KMS-11 (cell line): ENCODE results near the gene FES.

Experiments
- H2AFZ ChIP-seq: fragments of 200-600 bp; sonication (generic); 2 replicates; pipeline ENCODE4 v1.6.1; 2016; ENCODE audit warnings: antibody characterized with exemption, mixed run types, low read depth
- H3K27ac ChIP-seq: fragments of 200-600 bp; sonication (generic); 2 replicates; pipeline ENCODE4 v1.6.1; 2016; ENCODE audit warnings: mild to moderate bottlenecking, mixed run types
- H3K27me3 ChIP-seq: fragments of 200-600 bp; sonication (generic); 2 replicates; pipeline ENCODE4 v1.6.1; 2017; ENCODE audit warnings: mild to moderate bottlenecking, low read depth, mixed run types, moderate library complexity; ENCODE audit not compliant: insufficient read depth
- H3K36me3 ChIP-seq: fragments of 200-600 bp; sonication (generic); 2 replicates; pipeline ENCODE4 v1.6.1; 2017; ENCODE audit warnings: mild to moderate bottlenecking, mixed run types; ENCODE audit not compliant: insufficient read depth
- H3K4me1 ChIP-seq: fragments of 200-600 bp; sonication (generic); 2 replicates; pipeline ENCODE4 v1.6.1; 2016; ENCODE audit warnings: mild to moderate bottlenecking, low read depth, mixed run types; ENCODE audit not compliant: poor library complexity, severe bottlenecking
- H3K4me2 ChIP-seq: fragments of 200-600 bp; sonication (generic); 2 replicates; pipeline ENCODE4 v1.7.0; 2016; ENCODE audit warnings: mild to moderate bottlenecking, mixed run types
- H3K4me3 ChIP-seq: fragments of 200-600 bp; sonication (generic); IDR thresholded peaks from 2 replicates; pipeline ENCODE4 v1.6.1; 2017; ENCODE audit warnings: low read depth, low read length, mixed read lengths; ENCODE audit not compliant: insufficient read depth
- H3K79me2 ChIP-seq: fragments of 200-600 bp; sonication (generic); 2 replicates; pipeline ENCODE4 v1.6.1; 2016; ENCODE audit warnings: low read depth, mixed run types; ENCODE audit not compliant: insufficient read depth
- H3K9ac ChIP-seq: fragments of 200-600 bp; sonication (generic); 2 replicates; pipeline ENCODE4 v1.6.1; 2016; ENCODE audit warnings: mild to moderate bottlenecking, mixed run types
- H4K20me1 ChIP-seq: fragments of 200-600 bp; sonication (generic); 2 replicates; pipeline ENCODE4 v1.6.1; 2016; ENCODE audit warnings: mild to moderate bottlenecking, mixed run types; ENCODE audit not compliant: insufficient read depth
- CTCF ChIP-seq: fragments of 200-600 bp; sonication (generic); conservative IDR thresholded peaks from 2 replicates; pipeline ENCODE4 v1.6.1; 2017; ENCODE audit warnings: low read depth, mild to moderate bottlenecking, antibody characterized with exemption, low read length, moderate library complexity, mixed read lengths

Gene FES

GRCh38 chr15:90881978-90882721 is 2.2 kb upstream of the FES start:
- H4K20me1 ChIP-seq: no peaks in the 10 kb centered on the region
- H3K9ac ChIP-seq: no peak overlapping the region
- no peak for TF ChIP-seq CTCF
- no peaks in the 10 kb centered on the region; the same call in 1 of the 2 replicates for H3K36me3 ChIP-seq
- H3K4me1 ChIP-seq: peaks cover 10% of the 10 kb centered on the region
- H2AFZ ChIP-seq: no peak overlapping the region
- H3K4me2 ChIP-seq: no peak overlapping the region
- no peak overlapping the region for H3K27ac ChIP-seq
- no peaks in the 10 kb centered on the region for H3K27me3 ChIP-seq
- no peaks in the 10 kb centered on the region for H3K79me2 ChIP-seq
- no peak overlapping the region for H3K4me3 ChIP-seq

GRCh38 chr15:90882781-90883525 is 1.4 kb upstream of the FES start:
- Histone ChIP-seq H3K27me3 (no peaks in the 10 kb centered on the region), H3K36me3 (no peaks in the 10 kb centered on the region; the same call in 1 of the 2 replicates), H3K27ac (no peak overlapping the region), H2AFZ (no peak overlapping the region), H3K9ac (no peak overlapping the region), H3K4me1 (peaks cover 10% of the 10 kb centered on the region), H4K20me1 (no peaks in the 10 kb centered on the region), H3K79me2 (no peaks in the 10 kb centered on the region), H3K4me2 (no peak overlapping the region), H3K4me3 (no peak overlapping the region)
- no peak for TF ChIP-seq CTCF

- H3K36me3 ChIP-seq: no peaks in the 10 kb centered on the region; the same call in 1 of the 2 replicates
- no peak overlapping the region for H2AFZ ChIP-seq
- H3K4me2 ChIP-seq: no peak overlapping the region
- no peak overlapping the region for H3K4me3 ChIP-seq
- no peaks in the 10 kb centered on the region for H3K79me2 ChIP-seq
- no peak for TF ChIP-seq CTCF
- no peaks in the 10 kb centered on the region for H3K27me3 ChIP-seq
- H3K9ac ChIP-seq: no peak overlapping the region
- H3K27ac ChIP-seq: no peak overlapping the region
- no peaks in the 10 kb centered on the region for H4K20me1 ChIP-seq
- H3K4me1 ChIP-seq: peaks cover 10% of the 10 kb centered on the region
Observed at GRCh38 chr15:90883526-90883975, 753 bp upstream of the FES start.

- H3K4me3 ChIP-seq: no peak overlapping the region
- H3K4me2 ChIP-seq: no peak overlapping the region
- H3K27ac ChIP-seq: no peak overlapping the region
- no peak overlapping the region for H2AFZ ChIP-seq
- no peak overlapping the region for H3K9ac ChIP-seq
- H3K79me2 ChIP-seq: no peaks in the 10 kb centered on the region
- H3K36me3 ChIP-seq: no peaks in the 10 kb centered on the region; the same call in 1 of the 2 replicates
- peaks cover 10% of the 10 kb centered on the region for H3K4me1 ChIP-seq
- H4K20me1 ChIP-seq: no peaks in the 10 kb centered on the region
- no peaks in the 10 kb centered on the region for H3K27me3 ChIP-seq
- TF ChIP-seq CTCF: no peak
Observed at GRCh38 chr15:90884719-90885431, 571 bp downstream of the FES start.
